NCI-H2227 (cell line): Measurements from ENCODE around the gene ISX.

Source experiments
- DNase-seq: peaks from one replicate; lab custom pipeline; 2025; ENCODE audit not compliant: unreplicated experiment; lab: John Stamatoyannopoulos, UW

ISX gene

GRCh38 chr22:35051791-35052190 is 14.2 kb upstream of the ISX start:
- no peak for DNase-seq

- no peak for DNase-seq
These were observed 12.7 kb upstream of the ISX start for GRCh38 chr22:35053060-35053835.

GRCh38 chr22:35054064-35054463 is 11.9 kb upstream of the ISX start:
- no peak for DNase-seq

- no peak for DNase-seq
These were observed 9.5 kb upstream of the ISX start for GRCh38 chr22:35056486-35056885.

GRCh38 chr22:35057155-35057554 is 8.8 kb upstream of the ISX start:
- DNase-seq: no peak

- DNase-seq: no peak
These were observed 6.3 kb upstream of the ISX start for GRCh38 chr22:35059632-35060031.

GRCh38 chr22:35064664-35065063 is 1.3 kb upstream of the ISX start:
- no peak for DNase-seq

GRCh38 chr22:35065183-35065582 is 775 bp upstream of the ISX start:
- no peak for DNase-seq

- DNase-seq: no peak
These were observed 810 bp downstream of the ISX start for GRCh38 chr22:35066768-35067167.

- DNase-seq: no peak
These were observed 3.6 kb downstream of the ISX start for GRCh38 chr22:35069541-35069940.

GRCh38 chr22:35070451-35071093 is 4.6 kb downstream of the ISX start:
- DNase-seq: no peak

- no peak for DNase-seq
These were observed 5.8 kb downstream of the ISX start for GRCh38 chr22:35071784-35072183.

- no peak for DNase-seq
These were observed 7.0 kb downstream of the ISX start for GRCh38 chr22:35072925-35073324.

- DNase-seq: no peak
These were observed 8.6 kb downstream of the ISX start for GRCh38 chr22:35074583-35074982.

- no peak for DNase-seq
These were observed 10.7 kb downstream of the ISX start for GRCh38 chr22:35076630-35077029.

- no peak for DNase-seq
These were observed 19.7 kb downstream of the ISX start for GRCh38 chr22:35085621-35086020.

- no peak for DNase-seq
These were observed 23.2 kb downstream of the ISX start for GRCh38 chr22:35089139-35089538.

GRCh38 chr22:35092406-35092805 is 26.4 kb downstream of the ISX start:
- DNase-seq: no peak

GRCh38 chr22:35098921-35099320 is 33.0 kb downstream of the ISX start:
- DNase-seq: no peak

GRCh38 chr22:35099883-35100282 is 33.9 kb downstream of the ISX start:
- no peak for DNase-seq

GRCh38 chr22:35102663-35103062 is 36.7 kb downstream of the ISX start:
- no peak for DNase-seq

GRCh38 chr22:35103761-35104160 is 37.8 kb downstream of the ISX start:
- DNase-seq: no peak

- DNase-seq: no peak
These were observed 38.5 kb downstream of the ISX start for GRCh38 chr22:35104491-35104890.
